HEK293 (cell line): Measurements from ENCODE around the gene ETV6.

Source experiments
- CTCF ChIA-PET: fragments of 350-600 bp; formaldehyde crosslinking; extraction: SDS; loops from one replicate; lab custom pipeline; 2021; ENCODE audit warnings: antibody characterized with exemption; lab: Yijun Ruan, JAX
- POLR2A ChIA-PET: fragments of 300-600 bp; formaldehyde crosslinking; extraction: SDS; loops from one replicate; lab custom pipeline; 2020; ENCODE audit warnings: antibody characterized with exemption, inconsistent platforms; lab: Yijun Ruan, JAX
- H3K27ac ChIP-seq: fragments of 200-500 bp; sonication (Bioruptor generic); 2 replicates; pipeline ENCODE4 v1.5.1; 2014; ENCODE audit warnings: low read depth, low read length, control low read depth, inconsistent platforms; ENCODE audit errors: extremely low read depth
- H3K36me3 ChIP-seq, 2 experiments: fragments of 200-500 bp in 1 of 2; sonication (Bioruptor generic) in 1 of 2; 1 replicate in 1 of 2; 2 replicates in 1 of 2; pipeline ENCODE4 v1.5.1; 2014 to 2017; ENCODE audit warnings: inconsistent platforms in 2 of 2, low read length in 2 of 2; ENCODE audit not compliant: control insufficient read depth in 2 of 2, insufficient read depth in 1 of 2
- H3K4me1 ChIP-seq: fragments of 200-500 bp; sonication (Bioruptor generic); 2 replicates; pipeline ENCODE4 v1.5.1; 2014; ENCODE audit warnings: mild to moderate bottlenecking, low read length, inconsistent platforms; ENCODE audit not compliant: control insufficient read depth, insufficient read depth
- H3K4me3 ChIP-seq: 2 replicates; pipeline ENCODE4 v1.5.1; 2011; ENCODE audit warnings: low read depth, mild to moderate bottlenecking, control low read depth, low read length, moderate library complexity
- H3K9me3 ChIP-seq: fragments of 200-500 bp; sonication (Bioruptor generic); 2 replicates; pipeline ENCODE4 v1.5.1; 2014; ENCODE audit warnings: low read depth, low read length, inconsistent platforms; ENCODE audit not compliant: control insufficient read depth, insufficient read depth
- GLI2 ChIP-seq: fragments of 450-650 bp; formaldehyde crosslinking; IDR thresholded peaks from 2 replicates; pipeline ENCODE4; 2017; ENCODE audit warnings: missing biosample characterization, missing genetic modification characterization, low read depth, borderline replicate concordance
- HOXA7 ChIP-seq: sonication (generic); formaldehyde crosslinking; IDR thresholded peaks from 2 replicates; pipeline ENCODE4 v1.8.1; 2022; ENCODE audit warnings: missing genetic modification reagents, borderline replicate concordance
- HOXC10 ChIP-seq: sonication (generic); formaldehyde crosslinking; IDR thresholded peaks from 2 replicates; pipeline ENCODE4 v1.8.1; 2023; ENCODE audit warnings: mild to moderate bottlenecking, missing genetic modification reagents
- RBAK ChIP-seq: fragments of 450-650 bp; formaldehyde crosslinking; IDR thresholded peaks from 2 replicates; pipeline ENCODE4 v1.5.1; 2016; ENCODE audit warnings: missing biosample characterization, missing genetic modification characterization
- SP3 ChIP-seq: fragments of 450-650 bp; formaldehyde crosslinking; IDR thresholded peaks from 2 replicates; pipeline ENCODE4 v1.5.1; 2016; ENCODE audit warnings: missing biosample characterization, missing genetic modification characterization
- YY1 ChIP-seq: fragments of 450-650 bp; formaldehyde crosslinking; IDR thresholded peaks from 2 replicates; pipeline ENCODE4 v1.5.1; 2018; ENCODE audit warnings: missing biosample characterization, missing genetic modification characterization
- ZBTB20 ChIP-seq: fragments of 450-650 bp; formaldehyde crosslinking; IDR thresholded peaks from 2 replicates; pipeline ENCODE4 v1.5.1; 2016; ENCODE audit warnings: missing biosample characterization, missing genetic modification characterization
- ZFP3 ChIP-seq: fragments of 450-650 bp; formaldehyde crosslinking; IDR thresholded peaks from 2 replicates; pipeline ENCODE4 v1.5.1; 2016; ENCODE audit warnings: low read depth, missing biosample characterization, missing genetic modification characterization
- ZNF112 ChIP-seq: fragments of 450-650 bp; formaldehyde crosslinking; IDR thresholded peaks from 2 replicates; pipeline ENCODE4 v1.5.0; 2017; ENCODE audit warnings: missing biosample characterization, missing genetic modification characterization
- ZNF140 ChIP-seq: fragments of 450-650 bp; formaldehyde crosslinking; IDR thresholded peaks from 2 replicates; pipeline ENCODE4 v1.5.1; 2016; ENCODE audit warnings: missing biosample characterization, missing genetic modification characterization
- ZNF155 ChIP-seq: fragments of 450-650 bp; formaldehyde crosslinking; IDR thresholded peaks from 2 replicates; pipeline ENCODE4 v1.5.1; 2016; ENCODE audit warnings: missing biosample characterization, missing genetic modification characterization
- ZNF174 ChIP-seq: fragments of 450-650 bp; formaldehyde crosslinking; IDR thresholded peaks from 2 replicates; pipeline ENCODE4 v1.5.0; 2017; ENCODE audit warnings: missing biosample characterization, mild to moderate bottlenecking, missing genetic modification characterization
- ZNF175 ChIP-seq: fragments of 450-650 bp; formaldehyde crosslinking; IDR thresholded peaks from 2 replicates; pipeline ENCODE4 v1.5.1; 2016; ENCODE audit warnings: missing biosample characterization, missing genetic modification characterization
- ZNF19 ChIP-seq: fragments of 450-650 bp; formaldehyde crosslinking; IDR thresholded peaks from 2 replicates; pipeline ENCODE4; 2016; ENCODE audit warnings: missing biosample characterization, missing genetic modification characterization, low read depth
- ZNF223 ChIP-seq: fragments of 450-650 bp; formaldehyde crosslinking; IDR thresholded peaks from 2 replicates; pipeline ENCODE4 v1.5.1; 2016; ENCODE audit warnings: missing biosample characterization, missing genetic modification characterization
- ZNF23 ChIP-seq: fragments of 450-650 bp; formaldehyde crosslinking; IDR thresholded peaks from 2 replicates; pipeline ENCODE4 v1.5.1; 2016; ENCODE audit warnings: missing biosample characterization, missing genetic modification characterization, borderline replicate concordance
- ZNF354C ChIP-seq: fragments of 450-650 bp; formaldehyde crosslinking; IDR thresholded peaks from 2 replicates; pipeline ENCODE4 v1.5.1; 2016; ENCODE audit warnings: missing biosample characterization, missing genetic modification characterization, low read depth, borderline replicate concordance
- ZNF366 ChIP-seq: fragments of 450-650 bp; formaldehyde crosslinking; conservative IDR thresholded peaks from 2 replicates; pipeline ENCODE4 v1.5.1; 2016; ENCODE audit warnings: missing biosample characterization, missing genetic modification characterization
- ZNF398 ChIP-seq: fragments of 450-650 bp; formaldehyde crosslinking; IDR thresholded peaks from 2 replicates; pipeline ENCODE4 v1.5.1; 2017; ENCODE audit warnings: missing biosample characterization, missing genetic modification characterization
- ZNF404 ChIP-seq: fragments of 450-650 bp; formaldehyde crosslinking; IDR thresholded peaks from 2 replicates; pipeline ENCODE4 v1.5.1; 2017; ENCODE audit warnings: missing biosample characterization, missing genetic modification characterization
- ZNF514 ChIP-seq: fragments of 450-650 bp; formaldehyde crosslinking; IDR thresholded peaks from 2 replicates; pipeline ENCODE4 v1.5.1; 2016; ENCODE audit warnings: missing biosample characterization, missing genetic modification characterization
- ZNF530 ChIP-seq: fragments of 450-650 bp; formaldehyde crosslinking; IDR thresholded peaks from 2 replicates; pipeline ENCODE4 v1.5.1; 2016; ENCODE audit warnings: low read depth, missing biosample characterization, missing genetic modification characterization
- ZNF561 ChIP-seq: fragments of 450-650 bp; IDR thresholded peaks from 2 replicates; pipeline ENCODE4 v1.5.1; 2018; ENCODE audit warnings: missing biosample characterization, missing genetic modification characterization, borderline replicate concordance
- ZNF571 ChIP-seq: fragments of 450-650 bp; formaldehyde crosslinking; IDR thresholded peaks from 2 replicates; pipeline ENCODE4 v1.5.0; 2017; ENCODE audit warnings: missing biosample characterization, missing genetic modification characterization
- ZNF639 ChIP-seq: fragments of 450-650 bp; formaldehyde crosslinking; IDR thresholded peaks from 2 replicates; pipeline ENCODE4 v1.5.1; 2016; ENCODE audit warnings: missing biosample characterization, missing genetic modification characterization
- ZNF654 ChIP-seq: fragments of 450-650 bp; formaldehyde crosslinking; IDR thresholded peaks from 2 replicates; pipeline ENCODE4 v1.5.1; 2016; ENCODE audit warnings: low read depth, missing biosample characterization, missing genetic modification characterization
- ZNF670 ChIP-seq: fragments of 450-650 bp; formaldehyde crosslinking; IDR thresholded peaks from 2 replicates; pipeline ENCODE4 v1.5.1; 2016; ENCODE audit warnings: missing biosample characterization, missing genetic modification characterization, low read depth
- ZNF843 ChIP-seq: fragments of 450-650 bp; formaldehyde crosslinking; IDR thresholded peaks from 2 replicates; pipeline ENCODE4 v1.5.1; 2016; ENCODE audit warnings: missing biosample characterization, missing genetic modification characterization
- ZSCAN23 ChIP-seq: fragments of 450-650 bp; formaldehyde crosslinking; IDR thresholded peaks from 2 replicates; pipeline ENCODE4 v1.5.1; 2016; ENCODE audit warnings: missing biosample characterization, missing genetic modification characterization
- ZSCAN30 ChIP-seq: fragments of 450-650 bp; IDR thresholded peaks from 2 replicates; pipeline ENCODE4 v1.5.1; 2018; ENCODE audit warnings: missing biosample characterization, mild to moderate bottlenecking, missing genetic modification characterization, moderate library complexity
- TF ChIP-seq, protein P1 (sequence below): fragments of 450-650 bp; formaldehyde crosslinking; IDR thresholded peaks from 2 replicates; pipeline ENCODE4 v1.5.1; 2016; ENCODE audit warnings: missing biosample characterization, missing genetic modification characterization
- TF ChIP-seq, protein P2 (sequence below): fragments of 450-650 bp; formaldehyde crosslinking; IDR thresholded peaks from 2 replicates; pipeline ENCODE4 v1.5.1; 2016; ENCODE audit warnings: missing biosample characterization, missing genetic modification characterization

Gene ETV6

GRCh38 chr12:11601647-11602046 lies 47.8 kb upstream of the ETV6 start:
- POLR2A ChIA-PET, result no interaction called here
- Histone ChIP-seq H3K9me3 (no peaks in the 10 kb centered on the region), H3K4me3 (no peak overlapping the region)
- TF ChIP-seq ZNF398 (tag by site-specific recombination), result no peak
- no peak for TF ChIP-seq SP3 (tag by site-specific recombination)
- no peak for TF ChIP-seq HOXA7 (CRISPR knock-in tag)
- no peak for TF ChIP-seq ZNF112 (tag by site-specific recombination)
- TF ChIP-seq ZNF174, result no peak
- TF ChIP-seq ZNF140 (tag by site-specific recombination), result no peak
- TF ChIP-seq ZNF670, result no peak
- no peak for TF ChIP-seq ZNF561
- TF ChIP-seq ZSCAN23, result no peak
- TF ChIP-seq YY1 (tag by site-specific recombination), result no peak
- no peak for TF ChIP-seq ZNF366 (tag by site-specific recombination)
- no peak for TF ChIP-seq ZSCAN30
- no peak for TF ChIP-seq GLI2 (tag by site-specific recombination)
- TF ChIP-seq, protein P1, sequence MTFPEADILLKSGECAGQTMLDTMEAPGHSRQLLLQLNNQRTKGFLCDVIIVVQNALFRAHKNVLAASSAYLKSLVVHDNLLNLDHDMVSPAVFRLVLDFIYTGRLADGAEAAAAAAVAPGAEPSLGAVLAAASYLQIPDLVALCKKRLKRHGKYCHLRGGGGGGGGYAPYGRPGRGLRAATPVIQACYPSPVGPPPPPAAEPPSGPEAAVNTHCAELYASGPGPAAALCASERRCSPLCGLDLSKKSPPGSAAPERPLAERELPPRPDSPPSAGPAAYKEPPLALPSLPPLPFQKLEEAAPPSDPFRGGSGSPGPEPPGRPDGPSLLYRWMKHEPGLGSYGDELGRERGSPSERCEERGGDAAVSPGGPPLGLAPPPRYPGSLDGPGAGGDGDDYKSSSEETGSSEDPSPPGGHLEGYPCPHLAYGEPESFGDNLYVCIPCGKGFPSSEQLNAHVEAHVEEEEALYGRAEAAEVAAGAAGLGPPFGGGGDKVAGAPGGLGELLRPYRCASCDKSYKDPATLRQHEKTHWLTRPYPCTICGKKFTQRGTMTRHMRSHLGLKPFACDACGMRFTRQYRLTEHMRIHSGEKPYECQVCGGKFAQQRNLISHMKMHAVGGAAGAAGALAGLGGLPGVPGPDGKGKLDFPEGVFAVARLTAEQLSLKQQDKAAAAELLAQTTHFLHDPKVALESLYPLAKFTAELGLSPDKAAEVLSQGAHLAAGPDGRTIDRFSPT (tag by site-specific recombination), result no peak
- no peak for TF ChIP-seq ZNF654 (tag by site-specific recombination)
- TF ChIP-seq HOXC10 (CRISPR knock-in tag), result no peak
- no peak for TF ChIP-seq ZNF514
- no peak for TF ChIP-seq ZNF175 (tag by site-specific recombination)
- no peak for TF ChIP-seq ZNF843 (tag by site-specific recombination)
- TF ChIP-seq, all 188 proteins: peak for 0
- no peaks in the 10 kb centered on the region for H3K36me3 ChIP-seq
- no peak overlapping the region for H3K27ac ChIP-seq
- CTCF ChIA-PET, result interaction anchor here (0.6 kb wide), 1 partner anchor 416 kb away, joined by 5 read pairs; no protein-coding TSS in a partner anchor
- H3K4me1 ChIP-seq, result no peaks in the 10 kb centered on the region

- Histone ChIP-seq H3K4me3 (no peak overlapping the region), H3K9me3 (no peaks in the 10 kb centered on the region), H3K36me3 (no peaks in the 10 kb centered on the region), H3K27ac (no peak overlapping the region), H3K4me1 (no peaks in the 10 kb centered on the region)
- TF ChIP-seq ZNF639 (tag by site-specific recombination) (no peak), ZFP3 (tag by site-specific recombination) (no peak), ZNF223 (no peak), ZNF155 (no peak), ZBTB20 (tag by site-specific recombination) (no peak), ZNF354C (tag by site-specific recombination) (no peak), ZNF670 (no peak), ZNF404 (tag by site-specific recombination) (no peak), ZNF19 (tag by site-specific recombination) (no peak), ZNF23 (tag by site-specific recombination) (no peak), ZNF530 (tag by site-specific recombination) (no peak), RBAK (tag by site-specific recombination) (no peak), ZNF571 (tag by site-specific recombination) (no peak)
- TF ChIP-seq, protein P2, sequence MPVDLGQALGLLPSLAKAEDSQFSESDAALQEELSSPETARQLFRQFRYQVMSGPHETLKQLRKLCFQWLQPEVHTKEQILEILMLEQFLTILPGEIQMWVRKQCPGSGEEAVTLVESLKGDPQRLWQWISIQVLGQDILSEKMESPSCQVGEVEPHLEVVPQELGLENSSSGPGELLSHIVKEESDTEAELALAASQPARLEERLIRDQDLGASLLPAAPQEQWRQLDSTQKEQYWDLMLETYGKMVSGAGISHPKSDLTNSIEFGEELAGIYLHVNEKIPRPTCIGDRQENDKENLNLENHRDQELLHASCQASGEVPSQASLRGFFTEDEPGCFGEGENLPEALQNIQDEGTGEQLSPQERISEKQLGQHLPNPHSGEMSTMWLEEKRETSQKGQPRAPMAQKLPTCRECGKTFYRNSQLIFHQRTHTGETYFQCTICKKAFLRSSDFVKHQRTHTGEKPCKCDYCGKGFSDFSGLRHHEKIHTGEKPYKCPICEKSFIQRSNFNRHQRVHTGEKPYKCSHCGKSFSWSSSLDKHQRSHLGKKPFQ (tag by site-specific recombination), result no peak
- ChIA-PET POLR2A (no interaction called here), CTCF (no interaction called here)
These were observed 42.0 kb upstream of the ETV6 start for GRCh38 chr12:11607313-11608081.
